ENCODE measurements around the gene FGD1.

FGD1 gene

DNA sequence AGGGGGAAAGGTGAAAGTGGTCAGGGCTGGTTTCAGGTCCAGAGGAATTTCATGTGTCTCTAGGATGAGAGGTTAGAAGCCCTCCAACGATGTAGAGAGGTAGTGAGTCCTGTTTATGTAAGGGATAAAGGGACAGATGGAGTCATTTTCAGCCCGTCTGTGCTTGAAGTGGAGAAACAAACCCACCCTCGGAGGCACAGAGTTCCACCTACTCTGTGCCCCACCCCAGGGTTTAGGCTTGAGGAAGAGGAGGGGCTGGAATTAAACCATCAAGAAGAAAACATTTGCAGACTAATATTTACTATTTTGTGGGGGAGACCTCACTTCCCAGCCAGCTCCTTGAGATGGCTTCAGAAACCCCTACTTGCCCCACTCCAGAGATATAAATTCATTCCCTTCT lies 33.1 kb upstream of the FGD1 start:
- CTCF ChIA-PET: interaction anchor here (0.7 kb wide), 1 partner anchor 23 kb away, joined by 4 read pairs; no protein-coding TSS in a partner anchor
- no peak for DNase-seq (ENCODE audit: low spot score)
- H3K27ac ChIP-seq: peak overlapping the region; percentile 82
- POLR2A ChIA-PET (ENCODE audit: low non-redundant PET): no interaction called here
- TF ChIP-seq, protein P1, sequence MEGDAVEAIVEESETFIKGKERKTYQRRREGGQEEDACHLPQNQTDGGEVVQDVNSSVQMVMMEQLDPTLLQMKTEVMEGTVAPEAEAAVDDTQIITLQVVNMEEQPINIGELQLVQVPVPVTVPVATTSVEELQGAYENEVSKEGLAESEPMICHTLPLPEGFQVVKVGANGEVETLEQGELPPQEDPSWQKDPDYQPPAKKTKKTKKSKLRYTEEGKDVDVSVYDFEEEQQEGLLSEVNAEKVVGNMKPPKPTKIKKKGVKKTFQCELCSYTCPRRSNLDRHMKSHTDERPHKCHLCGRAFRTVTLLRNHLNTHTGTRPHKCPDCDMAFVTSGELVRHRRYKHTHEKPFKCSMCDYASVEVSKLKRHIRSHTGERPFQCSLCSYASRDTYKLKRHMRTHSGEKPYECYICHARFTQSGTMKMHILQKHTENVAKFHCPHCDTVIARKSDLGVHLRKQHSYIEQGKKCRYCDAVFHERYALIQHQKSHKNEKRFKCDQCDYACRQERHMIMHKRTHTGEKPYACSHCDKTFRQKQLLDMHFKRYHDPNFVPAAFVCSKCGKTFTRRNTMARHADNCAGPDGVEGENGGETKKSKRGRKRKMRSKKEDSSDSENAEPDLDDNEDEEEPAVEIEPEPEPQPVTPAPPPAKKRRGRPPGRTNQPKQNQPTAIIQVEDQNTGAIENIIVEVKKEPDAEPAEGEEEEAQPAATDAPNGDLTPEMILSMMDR (conservative IDR thresholded peaks at IDR 0.05; ENCODE audit: low read depth): no peak

DNA sequence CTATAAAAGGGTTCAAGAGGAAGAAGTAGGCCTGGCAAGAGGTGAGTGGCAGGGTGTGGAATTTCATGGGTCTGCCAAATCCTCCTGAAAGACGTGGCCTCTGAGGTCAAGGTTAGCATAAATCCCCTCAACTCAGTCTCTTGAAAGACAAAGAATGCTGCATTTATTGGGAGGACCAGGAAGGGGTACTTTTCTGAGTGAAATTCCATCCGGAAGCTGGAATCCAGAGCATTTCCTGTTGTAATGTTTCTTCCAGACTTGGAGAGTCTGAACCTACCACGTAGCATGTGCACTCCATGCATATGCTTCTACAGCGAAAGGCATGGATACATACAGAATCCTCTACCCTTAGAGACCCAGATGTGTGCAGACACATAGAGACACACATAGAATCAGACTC lies 13.4 kb upstream of the FGD1 start:
- ChIA-PET POLR2A (ENCODE audit: low non-redundant PET) (no interaction called here), CTCF (no interaction called here)
- no peak overlapping the region for H3K27ac ChIP-seq
- no peak for DNase-seq (ENCODE audit: low spot score)
- TF ChIP-seq, protein P1 (conservative IDR thresholded peaks at IDR 0.05; ENCODE audit: low read depth): no peak

DNA sequence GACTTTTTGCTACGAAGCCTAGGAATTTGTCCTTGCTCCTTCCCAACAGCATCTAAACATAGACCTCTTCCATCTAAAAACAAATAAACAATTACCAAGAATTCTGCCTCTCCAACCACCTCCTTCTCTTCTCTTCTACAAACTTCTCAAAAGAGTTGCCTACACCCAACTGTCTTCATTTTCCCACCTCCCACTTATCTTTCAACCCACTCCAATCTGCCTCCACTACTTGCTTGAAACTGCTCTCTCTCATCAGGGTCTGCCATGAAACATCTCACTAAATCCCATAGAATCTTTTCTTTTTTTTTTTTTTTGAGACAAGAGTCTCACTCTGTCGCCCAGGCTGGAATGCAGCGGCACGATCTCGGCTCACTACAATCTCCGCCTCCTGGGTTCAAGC lies 902 bp upstream of the FGD1 start:
- CTCF ChIA-PET: no interaction called here
- POLR2A ChIA-PET (ENCODE audit: low non-redundant PET): interaction anchor here (0.5 kb wide), 1 partner anchor 453 kb away, joined by 4 read pairs; the partner anchor contains the start of gene PHF8
- DNase-seq (ENCODE audit: low spot score): no peak
- no peak overlapping the region for H3K27ac ChIP-seq
- TF ChIP-seq, protein P1 (conservative IDR thresholded peaks at IDR 0.05; ENCODE audit: low read depth): no peak

DNA sequence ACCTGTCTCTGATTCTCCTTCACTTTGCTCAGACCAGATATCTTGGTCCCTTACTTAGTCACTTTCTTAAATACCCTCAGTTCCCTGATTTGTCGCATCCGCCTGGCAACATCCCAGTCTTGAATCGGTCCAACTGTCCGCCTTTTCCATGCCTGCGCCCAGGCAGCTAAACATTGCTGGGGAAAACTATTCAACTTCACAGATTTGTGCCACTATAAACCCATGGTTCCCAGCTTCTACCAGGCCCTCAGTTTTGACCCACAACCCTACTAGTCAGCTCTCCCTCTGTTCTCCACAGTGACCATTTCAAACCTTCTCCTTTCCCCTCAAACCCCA lies 451 bp upstream of the FGD1 start:
- ChIA-PET POLR2A (ENCODE audit: low non-redundant PET) (no interaction called here), CTCF (no interaction called here)
- TF ChIP-seq, protein P1 (conservative IDR thresholded peaks at IDR 0.05; ENCODE audit: low read depth): no peak
- H3K27ac ChIP-seq: peak overlapping the region; percentile 77
- DNase-seq (ENCODE audit: low spot score): no peak

DNA sequence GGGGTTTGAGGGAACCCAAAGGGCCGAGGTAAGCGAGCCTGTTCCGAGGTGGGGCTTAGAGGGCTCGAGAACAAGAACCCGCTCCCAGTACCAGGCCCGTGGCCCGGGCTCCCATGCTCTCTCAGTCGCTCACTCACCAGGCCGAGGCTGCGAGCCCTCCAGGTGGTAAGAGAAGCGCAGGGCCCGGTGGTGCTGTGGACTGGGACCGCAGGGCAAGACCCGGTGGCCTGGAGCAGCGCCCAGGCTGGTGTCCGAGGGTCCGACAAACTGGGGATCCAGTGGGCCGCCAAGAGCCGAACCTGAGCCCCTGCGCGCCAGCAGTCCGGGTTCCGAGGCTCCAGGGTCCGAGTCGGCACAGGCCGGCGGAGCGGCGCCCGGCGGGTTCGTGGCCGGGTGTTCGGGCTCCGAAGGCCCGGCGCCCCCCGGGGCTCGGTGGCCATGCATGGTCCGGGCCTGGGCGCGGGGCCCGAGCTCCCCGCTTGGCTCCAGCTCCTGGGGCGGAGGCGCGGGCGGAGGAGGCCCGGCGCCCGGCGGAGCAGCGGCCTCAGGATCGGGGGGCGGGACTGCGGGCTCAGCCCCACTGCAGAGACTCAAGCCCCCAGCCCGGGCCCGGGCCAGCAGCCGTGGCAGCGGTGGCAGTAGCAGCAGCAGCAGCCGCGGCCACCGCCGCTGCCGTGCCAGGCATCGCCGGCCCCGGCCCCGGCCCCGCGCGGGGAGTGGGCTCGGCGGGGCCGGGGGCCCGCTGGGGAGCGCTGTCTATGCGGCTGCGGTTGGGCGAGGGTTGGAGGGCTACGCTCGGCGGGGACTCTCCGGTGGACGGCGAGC lies 833 bp downstream of the FGD1 start:
- ChIA-PET POLR2A (ENCODE audit: low non-redundant PET) (no interaction called here), CTCF (no interaction called here)
- peak; percentile 19 for DNase-seq (ENCODE audit: low spot score)
- H3K27ac ChIP-seq: peak overlapping the region; percentile 77
- TF ChIP-seq, protein P1 (conservative IDR thresholded peaks at IDR 0.05; ENCODE audit: low read depth): no peak

DNA sequence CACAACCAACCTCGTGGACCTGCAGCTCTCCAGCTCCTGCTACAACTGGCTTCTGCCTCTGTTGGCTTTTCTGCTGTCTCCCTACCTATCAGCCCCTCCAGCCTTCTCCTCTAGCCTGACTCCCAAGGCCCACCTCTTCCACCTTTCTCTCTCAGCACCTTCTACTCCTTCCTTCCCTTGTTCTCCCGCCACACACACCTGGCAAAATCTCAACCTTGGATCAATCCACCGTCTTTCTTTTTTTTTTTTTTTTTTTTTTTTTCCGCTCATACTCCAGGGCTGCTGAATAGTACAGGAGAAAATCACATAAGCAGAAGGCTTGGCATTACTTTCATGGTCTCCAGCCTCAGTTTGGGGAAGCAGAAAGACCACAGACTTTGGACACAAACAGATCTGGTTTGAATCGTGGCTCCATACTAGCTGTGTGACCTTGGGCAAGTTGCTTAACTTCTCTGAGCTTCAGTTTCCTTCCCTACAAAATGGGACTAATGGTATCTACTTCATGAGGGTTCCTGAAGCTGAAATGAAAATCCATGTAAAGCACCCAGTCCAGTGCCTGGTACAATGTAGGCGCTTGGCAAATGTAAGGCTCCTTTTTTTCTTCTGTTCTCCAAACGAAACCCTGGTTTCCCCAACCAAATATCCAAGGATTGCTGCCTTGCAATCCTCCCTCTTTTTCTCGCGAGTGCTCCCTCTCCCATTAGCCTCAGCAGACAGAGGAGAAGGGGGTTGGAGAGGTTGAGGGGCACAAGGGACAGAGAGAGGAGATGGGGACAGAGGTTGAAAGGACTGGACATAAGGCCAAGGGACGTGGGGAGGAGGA lies 1.7 kb downstream of the FGD1 start:
- TF ChIP-seq, protein P1 (conservative IDR thresholded peaks at IDR 0.05; ENCODE audit: low read depth): no peak
- ChIA-PET CTCF (interaction anchor here (0.6 to 0.7 kb wide), 3 partner anchors 441 to 874 kb away, joined by 3 read pairs; no protein-coding TSS in a partner anchor), POLR2A (ENCODE audit: low non-redundant PET) (interaction anchor here (0.6 kb wide), 1 partner anchor 48 kb away, joined by 5 read pairs; no protein-coding TSS in a partner anchor)

More for the DNA sequence above, 1.7 kb downstream of the FGD1 start:
- no peak for DNase-seq (ENCODE audit: low spot score)
- H3K27ac ChIP-seq: peak overlapping the region; percentile 77

All from RWPE1 (cell line).